ENCODE measurements around the gene AGXT.

DNA sequence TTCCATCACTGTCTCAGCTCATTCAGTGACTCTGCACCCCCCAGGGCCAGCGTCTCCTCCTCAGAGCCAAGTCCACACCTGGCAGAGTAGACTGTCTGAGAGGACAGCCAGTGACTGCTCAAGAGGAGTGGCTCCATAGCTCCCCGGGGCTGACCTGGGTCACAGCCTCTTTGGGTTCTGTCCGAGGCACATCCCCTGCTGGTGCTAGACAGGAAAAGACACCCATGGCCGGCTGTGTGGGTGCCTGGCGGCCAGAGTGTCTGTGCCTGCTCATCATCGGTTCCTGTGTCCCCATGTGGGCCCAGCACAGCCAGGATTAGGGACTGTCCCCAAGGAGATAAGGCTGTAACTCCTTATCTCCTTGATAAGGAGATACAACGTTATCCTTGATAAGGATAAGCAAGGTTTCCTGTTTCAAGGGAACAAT, 34.0 kb downstream of the AGXT start:
- TF ChIP-seq POLR2A (IDR thresholded peaks at IDR 0.05) (no peak), CTCF (IDR thresholded peaks at IDR 0.05) (no peak)

Data from Peyer's patch (tissue), 4 donors.